ENCODE results near the gene LRRC51.

- TF ChIP-seq POLR2A (IDR thresholded peaks at IDR 0.05; ENCODE audit: low read depth, low read length) (no peak), CTCF (IDR thresholded peaks at IDR 0.05; ENCODE audit: extremely low read depth in 1 of 2, insufficient read depth in 1 of 2, low read depth in 1 of 2, low read length in 2 of 2) (no peak), EZH2 (IDR thresholded peaks at IDR 0.05; ENCODE audit: borderline replicate concordance, low read depth, low read length, severe bottlenecking) (no peak), POLR2AphosphoS5 (IDR thresholded peaks at IDR 0.05; ENCODE audit: insufficient read depth, low read depth, low read length) (no peak)
Measured at GRCh38 chr11:72067676-72068075, 13.0 kb upstream of the LRRC51 start.

All from endothelial cell of umbilical vein (primary cell).